Measurements from ENCODE around the gene YIPF7.

DNA sequence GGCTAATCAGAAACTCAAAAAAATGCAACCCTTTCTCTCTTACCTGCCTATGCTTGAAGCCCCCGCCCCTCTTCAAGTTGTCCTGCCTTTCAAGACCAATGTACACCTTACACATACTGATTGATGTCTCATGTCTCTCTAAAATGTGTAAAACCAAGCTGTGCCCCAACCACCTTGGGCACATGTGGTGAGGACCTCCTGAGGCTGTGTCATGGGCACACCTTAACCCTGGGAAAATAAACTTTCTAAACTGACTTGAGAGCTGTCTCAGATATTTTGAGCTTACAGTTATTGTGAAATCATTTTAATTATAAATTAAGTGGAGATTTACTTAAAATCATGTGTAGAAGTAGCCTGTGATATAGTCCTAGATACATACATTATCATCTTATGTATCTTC, 49.0 kb upstream of the YIPF7 start:
- TF ChIP-seq POLR2A (IDR thresholded peaks at IDR 0.05; ENCODE audit: extremely low read depth, insufficient read length) = no peak
- TF ChIP-seq, protein P1, sequence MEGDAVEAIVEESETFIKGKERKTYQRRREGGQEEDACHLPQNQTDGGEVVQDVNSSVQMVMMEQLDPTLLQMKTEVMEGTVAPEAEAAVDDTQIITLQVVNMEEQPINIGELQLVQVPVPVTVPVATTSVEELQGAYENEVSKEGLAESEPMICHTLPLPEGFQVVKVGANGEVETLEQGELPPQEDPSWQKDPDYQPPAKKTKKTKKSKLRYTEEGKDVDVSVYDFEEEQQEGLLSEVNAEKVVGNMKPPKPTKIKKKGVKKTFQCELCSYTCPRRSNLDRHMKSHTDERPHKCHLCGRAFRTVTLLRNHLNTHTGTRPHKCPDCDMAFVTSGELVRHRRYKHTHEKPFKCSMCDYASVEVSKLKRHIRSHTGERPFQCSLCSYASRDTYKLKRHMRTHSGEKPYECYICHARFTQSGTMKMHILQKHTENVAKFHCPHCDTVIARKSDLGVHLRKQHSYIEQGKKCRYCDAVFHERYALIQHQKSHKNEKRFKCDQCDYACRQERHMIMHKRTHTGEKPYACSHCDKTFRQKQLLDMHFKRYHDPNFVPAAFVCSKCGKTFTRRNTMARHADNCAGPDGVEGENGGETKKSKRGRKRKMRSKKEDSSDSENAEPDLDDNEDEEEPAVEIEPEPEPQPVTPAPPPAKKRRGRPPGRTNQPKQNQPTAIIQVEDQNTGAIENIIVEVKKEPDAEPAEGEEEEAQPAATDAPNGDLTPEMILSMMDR (IDR thresholded peaks at IDR 0.05; ENCODE audit: low read depth, low read length) = no peak
- TF ChIP-seq, protein P2, sequence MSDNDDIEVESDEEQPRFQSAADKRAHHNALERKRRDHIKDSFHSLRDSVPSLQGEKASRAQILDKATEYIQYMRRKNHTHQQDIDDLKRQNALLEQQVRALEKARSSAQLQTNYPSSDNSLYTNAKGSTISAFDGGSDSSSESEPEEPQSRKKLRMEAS (IDR thresholded peaks at IDR 0.05; ENCODE audit: low read depth, low read length) = no peak
- no peak for TF ChIP-seq MYC (IDR thresholded peaks at IDR 0.05; ENCODE audit: low read depth, low read length)

Measured in NB4 (cell line).